ENCODE results near the gene SH3RF1.

GRCh38 chr4:169127314-169127713, 143.4 kb downstream of the SH3RF1 start:
- no peak for TF ChIP-seq YY1 (IDR thresholded peaks at IDR 0.05; ENCODE audit: low read depth, low read length)
- TF ChIP-seq POLR2A (IDR thresholded peaks at IDR 0.05; ENCODE audit: low read depth, low read length), result no peak
- no peak for TF ChIP-seq MTA3 (IDR thresholded peaks at IDR 0.05; ENCODE audit: borderline replicate concordance, low read length)
- no peak for TF ChIP-seq CBX5 (IDR thresholded peaks at IDR 0.05; ENCODE audit: low read depth)
- no peak for TF ChIP-seq ATF3 (IDR thresholded peaks at IDR 0.05; ENCODE audit: borderline replicate concordance, extremely low read depth, low read depth, low read length)
- TF ChIP-seq EZH2 (IDR thresholded peaks at IDR 0.05; ENCODE audit: borderline replicate concordance, control insufficient read depth, low read depth, low read length), result no peak
- no peak for TF ChIP-seq FOXK2 (IDR thresholded peaks at IDR 0.05)
- TF ChIP-seq ZBTB33 (IDR thresholded peaks at IDR 0.05), result no peak

Data from GM12878 (cell line).